Activated T-cell treated with anti-CD3 and anti-CD28 coated beads for 4 hours (primary cell): ENCODE data around the gene CUBN.
"Not testable (repeated sequence)": the region's sequence is repeated elsewhere in the genome, so short reads cannot be mapped to it uniquely, and the experiment has no call there.

Experiments used
- DNase-seq: peaks from one replicate; pipeline ENCODE4 v3.0.0-alpha.2; 2020

Gene CUBN

DNA sequence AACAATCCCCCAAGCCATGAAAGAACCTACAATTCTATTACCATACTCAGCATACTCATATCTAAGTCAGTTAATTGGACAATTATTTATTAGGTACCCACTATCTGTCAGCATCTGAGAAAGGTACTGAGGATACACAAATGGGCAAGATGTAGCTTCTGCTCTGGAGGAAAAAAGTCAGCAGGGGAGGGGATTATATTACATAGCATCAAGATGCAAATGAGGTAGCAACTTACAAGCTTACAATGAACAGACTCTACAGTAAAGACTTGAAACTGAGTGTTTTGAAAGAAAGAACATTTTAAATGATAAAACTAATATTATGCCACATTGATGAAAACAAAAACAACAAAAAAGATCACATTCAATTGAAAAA, 10.8 kb upstream of the CUBN start:
- DNase-seq: no peak

- no peak for DNase-seq
Observed at GRCh38 chr10:17138460-17139042, 8.9 kb upstream of the CUBN start.

DNA sequence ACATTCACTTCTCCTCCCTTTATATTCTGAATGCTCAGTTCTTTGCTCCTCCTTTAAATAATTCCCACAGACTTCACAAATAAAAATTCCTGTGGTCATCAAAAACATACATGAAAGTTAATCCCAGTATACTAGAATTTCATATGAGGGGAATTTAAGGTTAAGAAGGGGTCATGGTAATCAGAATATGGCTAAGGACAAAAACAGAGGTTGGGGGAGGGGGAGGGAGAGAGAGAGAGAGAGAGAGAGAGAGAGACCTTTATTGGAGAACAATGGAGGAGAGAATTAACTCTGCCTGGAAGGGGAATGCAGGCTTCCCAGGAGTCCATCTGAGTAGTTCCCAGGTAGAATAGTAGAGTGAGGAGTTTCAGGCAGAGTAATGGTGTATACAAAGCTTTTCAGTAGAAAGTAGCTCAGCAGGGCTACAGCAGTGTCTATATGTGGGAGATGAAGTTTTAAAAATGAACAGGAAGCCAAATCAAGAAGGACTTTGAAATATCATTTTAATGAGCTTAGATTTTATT, 5.2 kb upstream of the CUBN start:
- no peak for DNase-seq

- DNase-seq: no peak
Observed at GRCh38 chr10:17134282-17134681, 4.7 kb upstream of the CUBN start.

DNA sequence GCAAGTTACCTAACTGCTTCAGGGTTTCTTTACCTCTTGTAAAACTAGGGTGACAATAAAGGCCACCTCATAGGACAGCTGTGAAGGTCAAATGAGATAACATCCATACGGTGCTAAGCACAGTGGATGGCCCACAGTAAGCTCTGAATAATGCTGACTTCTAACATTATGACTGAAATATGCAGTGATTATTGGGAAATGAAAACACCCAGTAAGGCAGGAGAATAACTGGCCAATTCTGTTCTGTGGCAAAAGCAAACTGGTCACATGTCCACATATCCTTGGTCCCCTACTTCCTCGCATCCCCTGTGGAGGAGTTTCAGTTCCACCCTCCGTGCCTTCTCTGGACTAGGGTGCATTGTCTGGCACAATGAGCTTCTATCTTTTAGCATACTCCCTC, 1.4 kb downstream of the CUBN start:
- no peak for DNase-seq

DNA sequence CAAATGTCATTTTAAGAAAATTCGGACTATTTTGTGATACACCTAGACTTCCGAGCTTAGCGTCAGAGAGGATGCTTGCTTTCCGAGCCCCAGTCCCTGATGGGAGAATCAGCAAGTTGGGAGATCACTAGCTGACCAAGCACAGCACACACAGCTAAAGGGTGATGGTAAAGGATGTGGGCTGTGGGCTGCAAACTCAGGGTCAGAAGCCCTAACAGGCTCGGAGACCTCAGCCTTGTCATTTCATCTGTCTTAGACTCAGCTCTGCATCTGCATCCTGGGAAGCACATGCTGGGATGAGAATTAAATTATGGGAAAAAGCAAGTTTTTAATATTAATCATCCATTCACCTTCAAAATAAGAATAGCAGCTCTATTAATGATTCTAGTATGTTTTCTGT, 3.3 kb downstream of the CUBN start:
- DNase-seq: no peak

- DNase-seq: no peak
Observed at GRCh38 chr10:17125206-17125893, 4.3 kb downstream of the CUBN start.

DNA sequence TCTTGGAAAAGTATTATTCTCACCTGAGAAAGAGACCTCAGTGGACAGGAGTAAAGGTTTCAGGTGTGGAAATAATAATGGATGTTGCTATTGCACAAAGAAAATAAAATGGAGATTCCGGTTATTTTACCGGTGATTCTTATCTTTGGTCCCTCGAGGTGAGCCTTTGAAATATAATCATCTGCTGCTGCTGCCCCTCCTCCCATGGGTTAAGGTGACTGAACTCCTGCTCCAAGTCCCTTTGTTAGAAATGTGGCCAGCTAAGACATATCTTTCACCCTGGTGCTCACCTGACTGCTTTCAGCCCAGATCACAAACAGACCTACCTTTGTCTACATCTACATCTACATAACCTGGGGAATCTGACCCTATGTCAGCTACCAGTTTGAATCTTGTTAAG, 5.7 kb downstream of the CUBN start:
- DNase-seq: no peak

- no peak for DNase-seq
Observed at GRCh38 chr10:17122726-17123661, 6.6 kb downstream of the CUBN start.

DNA sequence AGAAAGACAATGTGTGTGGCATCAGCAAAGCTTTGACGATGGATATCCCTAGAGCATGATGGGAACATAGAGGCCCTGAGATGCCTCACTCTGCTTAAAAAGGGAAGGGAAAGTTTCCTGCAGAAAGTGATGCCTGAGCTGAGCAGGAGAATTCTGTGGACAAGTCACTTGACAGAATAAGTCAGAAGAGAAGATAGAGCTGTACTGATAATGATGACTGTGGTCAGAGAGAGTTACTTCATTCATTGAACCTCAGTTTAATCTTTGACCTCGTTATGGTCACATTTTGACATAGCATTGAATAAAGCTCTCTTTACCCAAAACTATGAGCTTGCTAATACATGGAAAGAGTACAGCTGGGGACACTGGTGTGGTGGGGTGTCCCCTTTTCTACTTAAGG, 7.6 kb downstream of the CUBN start:
- DNase-seq: no peak

DNA sequence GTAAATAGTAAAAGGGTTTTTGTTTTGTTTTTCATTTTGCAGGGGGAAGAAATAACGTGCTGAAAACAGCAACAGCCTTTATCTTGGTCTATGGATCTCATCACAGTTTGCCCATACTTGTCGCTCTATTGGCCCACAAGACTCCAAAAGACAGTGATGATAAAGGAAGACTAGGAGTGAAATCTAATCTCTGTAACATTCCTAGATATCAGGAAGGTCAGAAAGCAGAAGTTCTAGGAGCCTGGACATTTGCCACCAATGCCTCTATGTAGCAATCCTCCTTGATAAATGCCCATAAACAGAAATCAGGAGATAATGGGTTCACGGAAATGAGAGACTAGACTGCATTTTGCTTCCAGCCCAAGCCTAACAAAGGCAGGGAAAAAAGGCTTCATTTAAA, 8.9 kb downstream of the CUBN start:
- no peak for DNase-seq

- no peak for DNase-seq
Observed at GRCh38 chr10:17119845-17120244, 9.8 kb downstream of the CUBN start.

DNA sequence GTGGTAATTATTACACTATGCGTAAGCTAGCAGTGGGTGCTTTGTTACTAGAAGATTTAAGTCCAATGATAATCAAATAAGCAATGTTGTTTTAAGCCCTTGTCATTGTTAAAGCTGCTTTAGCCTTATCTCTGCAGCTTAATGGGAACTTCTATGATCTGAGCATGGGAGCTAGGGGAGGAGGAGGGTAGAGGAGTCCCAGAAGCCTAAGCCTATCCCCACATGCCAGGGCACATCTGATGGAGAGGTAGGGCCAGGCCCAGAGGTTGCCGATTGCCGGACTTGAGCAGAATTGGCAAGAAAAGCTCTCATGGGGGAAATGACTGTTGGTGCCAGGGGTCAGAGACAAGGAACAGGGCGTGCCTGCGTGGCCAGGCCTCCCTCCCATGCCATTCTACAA, 13.4 kb downstream of the CUBN start:
- DNase-seq: no peak

DNA sequence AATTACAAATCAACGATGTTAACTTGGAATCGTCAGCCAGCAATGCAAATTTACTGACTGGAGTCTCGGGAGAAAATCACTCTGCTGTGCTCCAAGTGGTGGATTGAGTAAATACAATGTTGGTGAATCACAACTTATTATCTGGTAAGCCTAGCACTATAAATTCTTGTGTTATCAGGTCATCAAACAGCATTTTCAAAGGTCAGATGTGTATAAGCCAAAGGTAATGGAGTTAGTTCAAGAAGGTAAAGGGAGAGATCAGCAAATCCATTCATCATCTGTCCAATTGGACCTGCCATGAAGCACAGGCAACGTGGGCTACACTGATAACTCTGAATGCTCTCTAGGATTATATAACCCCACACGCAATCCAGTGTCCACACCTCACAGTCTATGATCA, 13.9 kb downstream of the CUBN start:
- DNase-seq: no peak

DNA sequence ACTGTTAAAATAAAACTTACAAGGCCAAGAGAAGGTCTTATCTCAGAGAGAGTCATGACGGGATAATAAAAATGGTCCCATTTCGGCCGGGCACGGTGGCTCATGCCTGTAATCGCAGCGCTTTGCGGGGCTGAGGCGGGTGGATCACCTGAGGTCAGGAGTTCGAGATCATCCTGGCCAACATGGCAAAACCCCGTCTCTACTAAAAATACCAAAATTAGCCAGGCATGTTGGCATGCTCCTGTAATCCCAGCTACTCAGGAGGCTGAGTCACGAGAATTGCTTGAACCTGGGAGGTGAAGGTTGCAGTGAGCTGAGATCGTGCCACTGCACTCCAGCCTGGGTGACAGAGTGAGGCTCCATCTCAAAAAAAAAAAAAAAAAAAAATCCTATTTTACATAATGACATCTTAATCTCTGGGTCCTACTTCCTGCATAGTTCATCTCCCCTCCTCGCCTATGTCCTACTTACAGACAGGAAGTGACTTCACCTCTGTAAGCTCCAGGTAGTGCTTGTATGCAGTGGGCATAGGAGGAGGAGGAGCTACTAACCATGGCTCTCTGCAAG, 14.7 kb downstream of the CUBN start:
- DNase-seq: not testable (repeated sequence)

GRCh38 chr10:17113889-17114540, 15.6 kb downstream of the CUBN start:
- no peak for DNase-seq

DNA sequence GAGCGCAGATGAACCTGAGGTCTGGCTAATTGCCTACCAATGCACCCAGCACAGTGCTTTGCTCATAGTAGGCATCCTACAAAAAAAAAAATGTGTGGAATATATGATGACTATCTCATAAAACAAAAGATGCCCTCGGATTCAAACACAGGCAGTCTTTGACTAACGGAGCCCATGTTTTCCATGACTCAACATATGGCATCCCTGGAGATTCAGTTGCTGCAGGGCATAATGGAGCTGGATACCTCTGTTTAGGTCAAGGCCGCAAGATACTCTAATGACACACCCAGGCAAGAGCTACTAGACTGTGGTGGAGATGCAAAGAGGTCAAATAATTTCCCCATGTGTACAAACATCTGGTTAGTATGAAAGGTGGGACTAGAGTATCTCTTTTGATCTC, 16.3 kb downstream of the CUBN start:
- no peak for DNase-seq

GRCh38 chr10:17112566-17112965, 17.0 kb downstream of the CUBN start:
- DNase-seq: no peak

- DNase-seq: no peak
Observed at GRCh38 chr10:17109475-17110207, 20.0 kb downstream of the CUBN start.

GRCh38 chr10:17109046-17109445, 20.6 kb downstream of the CUBN start:
- DNase-seq: no peak

DNA sequence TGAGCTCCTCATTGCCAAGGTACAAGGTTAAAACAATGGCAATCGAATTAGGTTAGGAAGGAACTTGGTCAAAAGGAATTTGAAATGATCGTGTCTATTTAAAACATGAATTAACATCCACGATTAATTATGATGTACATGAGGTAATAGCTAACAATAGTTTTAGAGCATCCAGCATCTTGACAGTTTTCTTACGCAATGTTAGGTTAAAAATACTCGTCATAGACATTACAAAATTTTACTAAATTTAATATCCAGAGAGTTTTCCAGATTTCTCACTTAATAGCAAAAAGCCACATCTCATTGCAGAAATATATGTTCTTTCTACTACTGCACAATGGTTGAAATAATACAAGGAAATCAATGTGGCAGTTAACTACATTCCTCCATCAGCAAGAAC, 22.6 kb downstream of the CUBN start:
- no peak for DNase-seq

- no peak for DNase-seq
Observed at GRCh38 chr10:17101910-17102266, 27.7 kb downstream of the CUBN start.
